C1 segment of cervical spinal cord (tissue), 14 donors: ENCODE data around the gene STAT3.
"Not testable (repeated sequence)": the region's sequence is repeated elsewhere in the genome, so short reads cannot be mapped to it uniquely, and the experiment has no call there.

Source experiments
- DNase-seq, 14 donors: peaks; one replicate each; lab custom pipeline; 2025; lab: John Stamatoyannopoulos, UW

Gene STAT3

DNA sequence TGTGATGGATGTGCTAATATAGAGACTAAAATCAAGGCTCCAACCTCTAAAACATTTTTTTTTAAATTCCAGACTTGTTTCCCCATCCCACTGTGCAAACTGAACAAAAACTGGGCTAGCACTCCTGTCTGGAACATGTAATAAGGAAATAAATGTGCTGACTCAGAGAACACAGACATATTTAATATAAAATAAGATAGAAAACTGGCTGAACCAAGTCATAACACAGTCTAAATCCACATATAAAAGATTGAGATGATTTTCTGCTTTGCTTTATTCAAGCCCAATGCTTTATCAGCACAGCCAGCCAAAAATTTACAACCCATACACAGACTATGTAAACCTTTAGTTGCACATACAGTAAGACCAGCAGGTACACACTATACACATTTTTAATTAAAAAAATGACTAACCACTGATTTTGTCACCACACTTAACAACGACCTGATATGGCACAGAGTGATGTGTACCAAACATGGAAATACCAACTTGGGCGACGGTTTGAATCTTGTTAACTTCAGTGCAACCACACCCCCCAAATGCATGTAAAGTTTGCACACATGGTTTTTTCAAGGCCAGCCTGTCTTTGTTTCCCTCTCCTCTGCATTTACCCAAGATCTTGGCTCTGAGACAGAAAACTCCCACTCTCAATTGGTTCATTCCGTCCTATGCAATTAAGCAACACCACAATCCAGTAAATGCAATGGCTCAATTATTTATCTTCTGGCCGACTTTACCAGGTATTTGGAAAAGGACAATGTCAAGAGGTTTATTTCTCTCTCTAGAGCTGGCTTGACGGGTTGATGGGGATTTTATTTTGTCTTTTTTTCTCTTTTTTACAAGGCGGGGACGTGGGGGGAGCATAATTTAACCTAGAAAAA lies 1.2 kb downstream of the STAT3 start:
- no peak for DNase-seq

DNA sequence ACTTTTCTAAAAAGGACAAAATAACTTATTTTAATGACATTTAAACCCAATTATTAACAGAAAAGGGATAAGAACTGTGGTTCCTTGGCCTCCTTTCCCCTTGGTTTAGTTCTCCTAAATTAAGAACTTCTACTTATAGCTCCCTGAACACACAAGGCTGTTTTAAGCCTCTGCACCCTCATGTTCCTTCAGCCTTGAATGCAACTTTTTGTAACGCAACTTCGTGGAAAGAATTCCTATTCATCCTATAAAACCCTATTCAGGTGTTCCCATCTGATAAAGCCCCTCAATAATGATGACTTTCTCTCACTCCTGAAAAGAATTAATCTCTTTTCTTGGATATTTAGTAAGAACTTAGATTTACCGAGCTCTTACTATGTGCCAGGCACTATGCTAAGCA lies 6.3 kb downstream of the STAT3 start:
- DNase-seq, result no peak

DNA sequence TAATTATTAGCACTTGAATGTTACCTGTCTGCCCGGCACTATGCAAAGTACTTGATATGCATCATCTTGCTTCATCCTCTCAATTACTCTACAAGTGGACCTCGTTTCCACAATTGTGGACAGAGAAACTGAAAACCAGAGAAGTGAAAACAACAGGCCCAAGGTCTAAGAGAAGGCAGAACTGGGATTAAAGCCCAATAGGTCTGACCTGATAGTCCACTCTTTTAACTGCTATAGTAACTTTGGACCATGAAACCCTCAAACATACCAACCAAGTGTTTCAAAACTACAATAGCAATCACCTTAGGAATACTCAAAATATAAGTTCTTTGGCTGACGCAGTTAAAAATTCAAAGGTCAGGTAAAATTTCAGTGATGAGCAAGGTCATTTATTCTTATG lies 7.3 kb downstream of the STAT3 start:
- DNase-seq, result no peak

DNA sequence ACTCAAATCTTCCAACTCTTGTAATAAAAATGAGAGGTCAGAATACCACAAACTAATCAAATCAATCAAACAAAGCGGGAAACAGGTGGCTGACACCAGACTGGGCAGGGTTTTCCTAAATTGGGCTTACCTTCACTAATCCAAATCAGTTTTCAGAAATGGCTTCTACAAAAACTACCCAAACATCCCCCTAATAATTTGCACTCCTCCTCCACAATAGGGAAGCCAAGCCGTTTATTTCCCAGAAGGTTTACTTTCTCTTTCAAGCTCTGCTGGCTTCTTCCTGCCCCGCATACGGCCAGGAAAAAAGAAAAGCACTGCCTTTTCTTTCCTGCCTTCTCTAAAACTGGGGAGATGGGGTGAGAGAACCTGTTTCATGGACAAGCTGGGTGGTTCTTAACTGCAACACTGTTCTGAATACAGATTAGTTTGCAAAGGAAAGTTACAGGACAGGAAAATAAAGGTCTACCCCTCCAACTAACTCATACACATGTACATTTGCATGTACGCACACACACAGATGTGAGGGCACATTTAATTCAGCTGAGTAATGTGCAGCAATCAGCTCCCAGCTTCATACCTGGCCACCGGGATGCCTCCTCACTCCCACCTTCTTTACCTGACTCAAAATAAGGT lies 9.2 kb downstream of the STAT3 start:
- DNase-seq, result no peak

DNA sequence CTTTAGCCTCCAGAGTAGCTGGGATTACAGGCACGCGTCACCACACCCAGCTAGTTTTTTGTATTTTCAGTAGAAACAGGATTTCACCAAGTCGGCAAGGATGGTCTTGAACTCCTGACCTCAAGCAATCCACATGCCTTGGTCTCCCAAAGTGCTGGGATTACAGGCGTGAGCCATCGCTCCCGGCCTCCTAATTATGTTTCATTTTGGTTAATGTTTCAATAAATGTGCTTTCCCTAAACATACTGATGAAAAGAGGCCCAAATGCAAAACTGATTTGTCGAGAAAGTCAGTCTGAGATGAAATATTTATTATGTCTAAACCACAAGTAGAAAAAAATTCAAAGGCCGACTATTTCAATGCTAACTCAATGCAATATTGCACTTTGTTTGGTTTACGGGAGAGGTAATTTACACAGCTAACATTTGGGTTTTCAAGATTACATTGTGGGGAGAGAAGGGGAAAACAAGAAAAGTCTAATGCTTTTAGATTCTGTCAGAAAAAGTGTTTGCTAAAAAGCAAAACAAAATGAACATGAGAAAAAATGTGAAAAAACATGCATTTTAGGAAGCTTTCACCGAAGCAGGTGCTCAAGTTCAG lies 9.8 kb downstream of the STAT3 start:
- DNase-seq, result no peak

DNA sequence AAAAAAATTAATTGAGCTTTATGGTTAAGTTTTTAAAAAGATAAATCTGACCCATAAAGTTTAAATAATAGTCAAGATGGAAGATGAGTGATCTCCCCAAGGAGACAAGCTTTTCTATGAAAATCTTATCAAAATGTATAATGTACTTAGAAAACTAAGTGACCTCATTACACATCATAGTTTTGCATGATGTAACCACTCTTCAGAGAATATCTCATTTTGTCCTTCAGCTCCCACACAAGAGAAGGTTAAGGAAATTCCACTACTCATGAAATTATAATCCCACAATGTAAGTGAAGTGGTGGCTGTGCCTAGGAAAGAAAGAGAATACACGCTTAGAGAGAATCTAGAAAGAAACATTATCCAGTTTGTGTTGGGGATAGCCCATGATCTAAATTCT lies 14.3 kb downstream of the STAT3 start:
- no peak for DNase-seq

DNA sequence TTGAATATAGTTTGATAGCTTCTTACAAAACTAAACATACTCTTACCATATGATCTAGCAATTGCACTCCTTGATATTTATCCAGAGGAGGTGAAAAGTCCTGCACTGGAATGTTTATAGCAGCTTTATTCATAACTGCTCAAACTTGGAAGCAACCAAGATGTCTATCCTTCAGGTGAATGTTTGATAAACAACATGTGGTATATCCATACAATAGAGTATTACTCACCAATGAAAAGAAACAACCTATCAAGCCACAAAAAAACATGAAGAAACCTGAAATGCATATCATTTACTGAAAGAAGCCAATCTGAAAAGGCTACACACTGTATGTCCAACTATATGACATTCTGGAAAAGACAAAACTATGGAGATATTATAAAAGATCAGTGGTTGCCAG lies 16.1 kb downstream of the STAT3 start:
- no peak for DNase-seq

DNA sequence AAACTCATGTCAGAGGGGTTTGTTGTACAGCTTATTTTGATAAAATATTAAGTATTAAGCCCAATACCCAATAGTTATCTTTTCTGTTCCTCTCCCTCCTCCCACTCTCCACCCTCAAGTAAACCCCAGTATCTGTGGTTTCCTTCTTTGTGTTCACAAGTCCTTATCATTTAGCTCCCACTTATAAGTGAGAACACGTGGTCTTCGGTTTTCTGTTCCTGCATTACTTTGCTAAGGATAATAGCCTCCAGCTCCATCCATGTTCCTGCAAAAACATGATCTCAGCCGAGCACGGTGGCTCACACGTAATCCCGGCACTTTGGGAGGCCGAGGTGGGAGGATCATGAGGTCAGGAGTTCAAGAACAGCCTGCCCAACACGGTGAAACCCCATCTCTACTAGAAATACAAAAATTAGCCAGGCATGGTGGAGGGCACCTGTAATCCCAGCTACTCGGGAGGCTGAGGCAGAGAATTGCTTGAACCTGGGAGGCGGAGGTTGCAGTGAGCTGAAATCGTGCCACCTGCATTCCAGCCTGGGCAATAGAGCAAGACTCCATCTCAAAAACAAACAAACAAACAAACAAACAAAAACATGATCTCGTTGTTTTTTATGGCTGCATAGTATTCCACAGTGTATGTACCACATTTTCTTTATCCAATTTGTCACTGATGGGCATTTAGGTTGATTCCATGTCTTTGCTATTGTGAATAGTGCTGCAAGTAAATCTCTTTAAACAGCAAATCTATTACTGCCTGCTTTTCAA lies 19.3 kb downstream of the STAT3 start:
- not testable (repeated sequence) for DNase-seq

DNA sequence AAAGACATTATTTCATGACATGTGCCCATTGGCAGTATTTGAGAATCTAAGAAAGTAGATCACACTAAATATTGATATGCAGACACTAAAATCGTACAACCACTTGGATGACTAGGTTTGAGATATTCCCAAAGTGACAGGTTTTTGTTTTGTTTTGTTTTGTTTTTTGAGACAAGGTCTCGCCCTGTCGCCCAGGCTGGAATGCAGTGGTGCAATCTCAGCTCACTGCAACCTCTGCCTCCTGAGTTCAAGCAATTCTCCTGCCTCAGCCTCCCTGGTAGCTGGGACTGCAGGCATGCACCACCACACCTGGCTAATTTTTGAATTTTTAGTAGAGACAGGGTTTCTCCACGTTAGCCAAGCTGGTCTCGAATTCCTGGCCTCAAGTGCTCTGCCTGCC lies 19.9 kb downstream of the STAT3 start:
- not testable (repeated sequence) for DNase-seq

DNA sequence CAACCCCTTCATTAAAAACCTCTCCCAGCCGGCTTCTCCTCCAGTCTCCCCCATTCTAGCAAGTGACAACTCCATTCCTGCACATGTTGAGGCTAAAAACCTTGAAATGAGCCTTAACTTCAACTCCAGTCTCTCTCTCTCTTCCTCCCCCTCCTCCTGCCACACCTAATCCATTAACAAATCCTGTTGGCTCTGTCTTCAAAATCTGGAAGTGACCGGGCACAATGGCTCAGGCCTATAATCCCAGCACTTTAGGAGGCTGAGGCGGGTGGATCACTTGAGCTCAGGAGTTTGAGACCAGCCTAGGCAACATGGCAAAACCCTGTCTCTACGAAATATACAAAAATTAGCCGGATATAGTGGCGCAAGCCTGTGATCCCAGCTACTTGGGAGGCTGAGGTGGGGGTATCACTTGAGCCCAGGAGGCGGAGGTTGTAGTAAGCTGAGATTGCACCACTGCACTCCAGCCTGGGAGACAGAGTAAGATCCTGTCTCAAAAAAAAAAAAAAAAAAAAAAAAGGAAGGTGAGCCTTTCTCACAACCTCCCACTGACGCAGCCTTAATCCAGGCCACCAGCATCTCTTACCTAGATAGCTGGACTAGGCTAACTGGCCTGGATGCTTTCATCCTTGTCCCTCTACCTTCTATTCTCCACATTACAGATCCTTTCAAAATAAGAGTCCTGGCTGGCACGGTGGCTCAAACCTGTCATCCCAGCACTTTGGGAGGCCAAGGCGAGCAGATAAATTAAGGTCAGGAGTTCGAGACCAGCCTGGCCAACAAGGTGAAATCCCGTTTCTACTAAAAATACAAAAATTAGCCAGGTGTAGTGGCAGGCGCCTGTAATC lies 21.8 kb downstream of the STAT3 start:
- DNase-seq, result not testable (repeated sequence)

DNA sequence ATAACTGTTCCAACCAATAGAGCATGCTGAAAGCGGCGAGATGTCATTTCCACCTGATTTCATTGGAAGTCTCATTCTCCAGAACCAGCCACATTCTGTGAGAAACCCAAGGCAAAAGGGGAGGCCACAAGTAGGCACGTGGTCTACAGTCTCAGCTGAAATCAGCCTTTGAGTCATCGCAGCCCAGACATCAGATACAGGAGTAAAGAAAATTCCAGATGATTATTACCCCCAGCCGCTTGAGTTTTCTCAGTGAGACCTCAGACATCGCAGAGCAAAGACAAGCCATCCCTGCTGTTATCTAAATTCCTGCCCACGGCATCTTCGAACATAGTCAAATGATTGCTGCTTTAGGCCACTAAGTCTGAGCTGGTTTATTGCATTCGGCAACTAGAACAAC lies 23.1 kb downstream of the STAT3 start:
- DNase-seq, result no peak

DNA sequence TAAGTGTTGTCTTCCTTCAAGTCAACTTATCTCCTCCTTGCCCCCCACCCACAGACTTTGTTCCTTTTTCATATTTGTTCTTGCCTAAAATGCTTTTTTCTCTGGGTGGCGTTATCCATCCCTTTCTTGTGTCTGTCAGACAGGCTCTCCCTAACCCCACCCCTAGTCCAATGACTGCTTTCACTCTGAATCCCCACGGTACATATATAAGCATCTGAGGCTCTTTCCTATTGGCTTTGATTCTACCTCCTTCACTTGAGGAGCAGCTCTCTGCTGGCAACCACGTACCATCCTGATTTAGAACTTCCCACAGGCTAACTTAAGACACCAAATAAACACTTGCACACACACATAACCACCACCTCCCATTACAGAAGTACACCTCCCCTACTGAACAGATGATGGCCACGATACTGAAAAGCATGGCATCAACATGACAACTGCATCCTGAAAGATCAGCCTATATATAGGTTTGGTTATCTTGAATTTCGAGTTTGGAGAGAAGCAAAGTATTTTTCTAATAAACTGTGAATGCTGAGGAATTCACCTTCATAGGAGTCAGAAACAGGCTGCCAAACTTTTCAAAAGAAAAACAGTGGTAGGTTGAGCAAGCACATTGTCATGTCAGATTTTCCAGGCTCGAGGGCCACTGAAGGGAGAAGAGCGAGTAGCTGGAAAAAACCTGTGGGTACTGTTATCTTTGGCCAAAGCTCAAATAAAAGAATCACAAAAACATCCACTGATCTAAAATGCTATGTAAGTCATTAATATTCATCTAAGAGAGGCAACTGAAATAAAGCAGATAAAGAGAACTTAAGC lies 24.3 kb downstream of the STAT3 start:
- DNase-seq, result no peak

DNA sequence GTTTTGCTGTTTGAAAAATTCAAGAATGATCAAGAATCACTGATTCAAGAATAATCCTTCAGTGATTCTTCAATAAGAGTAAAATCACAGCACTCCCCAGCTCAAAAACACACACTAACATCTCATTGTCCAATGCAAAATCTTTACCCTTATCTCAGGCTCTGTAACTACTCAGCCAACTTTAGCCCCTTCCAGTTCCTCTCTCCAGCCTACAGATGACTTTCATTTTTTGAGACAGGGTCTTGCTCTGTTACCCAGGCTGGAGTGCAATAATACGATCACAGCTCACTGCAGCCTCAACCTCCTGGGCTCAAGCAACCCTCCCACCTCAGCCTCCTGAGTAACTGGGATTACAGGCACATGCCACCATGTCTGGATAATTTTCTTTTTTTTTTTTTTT lies 25.0 kb downstream of the STAT3 start:
- no peak for DNase-seq

DNA sequence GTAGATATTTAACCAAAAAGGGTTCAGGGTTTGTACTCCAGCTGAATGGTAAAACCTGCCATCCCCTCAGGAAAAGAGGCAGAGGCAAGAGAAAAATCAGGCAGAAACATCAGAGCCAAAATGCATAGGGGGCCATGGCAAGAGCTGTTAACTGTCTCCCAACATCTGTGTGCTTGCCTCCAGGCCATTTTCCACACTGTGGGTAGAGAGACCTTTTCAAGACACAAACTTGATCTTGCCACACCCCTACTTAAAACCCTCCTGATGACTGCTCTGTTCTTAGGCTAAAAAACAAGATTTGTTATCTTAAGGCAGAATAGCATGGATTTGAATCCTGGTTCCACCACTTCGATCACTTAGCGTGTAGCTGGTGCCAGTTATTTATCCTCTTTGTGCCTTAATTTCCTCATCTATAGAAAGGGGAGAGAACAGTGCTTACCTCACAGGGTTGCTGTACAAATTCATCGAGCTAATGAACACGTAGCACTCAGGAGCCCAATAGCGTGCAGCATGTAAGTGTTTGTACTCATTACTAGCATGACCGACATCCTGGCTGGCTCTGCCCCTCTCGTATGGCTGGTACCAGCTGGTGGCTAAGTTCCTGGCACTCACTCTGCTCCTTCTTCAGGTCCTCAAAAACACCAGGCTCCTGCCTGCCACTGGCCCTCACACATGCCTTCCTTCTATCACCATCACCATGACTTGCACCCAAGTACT lies 25.8 kb downstream of the STAT3 start:
- peak in 1 of 14 donors; percentile 76 for DNase-seq

DNA sequence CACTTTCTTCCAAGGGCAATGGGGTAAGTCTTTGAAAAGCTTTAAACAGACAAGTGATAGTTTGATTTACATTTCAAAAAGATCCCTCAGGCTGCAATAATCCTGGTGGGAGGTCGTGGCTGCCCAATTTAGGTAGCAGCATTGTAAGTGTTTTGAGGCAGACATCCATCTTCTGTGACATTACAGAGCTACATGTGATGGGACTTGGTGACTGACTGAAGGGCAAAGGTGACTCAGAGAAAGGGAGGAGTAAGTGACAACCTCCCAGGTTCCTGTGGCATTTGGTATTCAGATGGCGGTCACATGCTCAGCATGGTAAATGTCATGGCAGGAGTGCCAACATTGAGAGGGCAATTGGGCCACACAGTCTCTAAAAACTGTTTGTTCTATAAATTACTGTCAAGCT lies 26.5 kb downstream of the STAT3 start:
- peak in 1 of 14 donors; percentile 32 for DNase-seq

DNA sequence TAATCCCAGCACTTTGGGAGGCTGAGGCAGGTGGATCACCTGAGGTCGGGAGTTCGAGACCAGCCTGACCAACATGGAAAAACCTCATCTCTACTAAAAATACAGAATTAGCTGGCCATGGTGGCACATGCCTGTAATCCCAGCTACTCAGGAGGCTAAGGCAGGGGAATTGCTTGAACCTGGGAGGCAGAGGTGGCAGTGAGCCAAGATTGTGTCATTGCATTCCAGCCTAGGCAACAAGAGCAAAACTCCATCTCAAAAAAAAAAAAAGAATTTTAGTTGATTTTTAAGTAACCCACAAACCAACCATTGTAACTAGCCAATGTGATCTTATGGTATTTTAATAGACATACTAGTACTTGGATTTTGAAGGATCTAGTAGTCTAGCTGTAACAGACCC lies 27.9 kb downstream of the STAT3 start:
- not testable (repeated sequence) for DNase-seq

DNA sequence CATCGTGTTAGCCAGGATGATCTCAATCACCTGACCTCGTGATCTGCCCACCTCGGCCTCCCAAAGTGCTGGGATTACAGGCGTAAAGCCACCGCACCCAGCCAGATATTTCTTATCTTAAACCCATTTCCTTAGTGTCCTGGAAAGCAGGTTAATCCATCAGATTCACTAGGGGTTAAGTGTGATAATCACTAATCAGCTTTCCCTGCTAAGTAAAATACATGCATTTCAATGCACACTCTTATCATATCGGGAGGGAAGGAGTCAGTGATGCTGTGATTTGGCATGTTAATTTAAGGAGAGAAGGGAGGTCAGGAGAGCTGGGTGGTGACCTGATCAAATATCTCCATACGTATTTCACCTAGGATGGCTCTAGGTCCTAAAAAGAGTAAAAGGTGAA lies 29.1 kb downstream of the STAT3 start:
- no peak for DNase-seq

DNA sequence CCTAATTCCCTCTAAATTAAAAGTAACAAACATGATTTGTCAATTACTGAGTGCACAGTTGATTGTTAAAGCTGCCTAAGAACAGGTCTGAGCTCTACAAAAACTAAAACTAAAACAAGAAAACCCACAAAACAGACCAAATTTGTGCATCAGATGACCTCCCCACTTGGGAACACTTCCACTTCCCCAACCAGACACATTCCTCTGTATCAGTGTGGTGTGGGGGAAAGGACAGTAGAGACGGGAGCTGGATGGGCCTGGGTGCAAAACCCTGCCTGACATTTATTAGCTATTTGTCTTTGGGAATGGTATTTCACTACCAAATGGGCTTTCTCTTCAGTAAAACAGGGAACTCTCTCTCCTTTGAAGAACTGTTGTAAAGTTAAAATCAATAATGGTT lies 29.8 kb downstream of the STAT3 start:
- DNase-seq, result no peak
